GM19455 (cell line): ENCODE results near the gene PARD3B.
A peak's percentile ranks its signal among the peaks of the same experiment; 100 is the strongest.
"Not testable (repeated sequence)": the region's sequence is repeated elsewhere in the genome, so short reads cannot be mapped to it uniquely, and the experiment has no call there.

Experiments
- ATAC-seq: cut with Tn5 transposase; IDR thresholded peaks from one replicate; pipeline ENCODE4 v1.9.1; 2021; ENCODE audit not compliant: unreplicated experiment

The PARD3B gene

DNA sequence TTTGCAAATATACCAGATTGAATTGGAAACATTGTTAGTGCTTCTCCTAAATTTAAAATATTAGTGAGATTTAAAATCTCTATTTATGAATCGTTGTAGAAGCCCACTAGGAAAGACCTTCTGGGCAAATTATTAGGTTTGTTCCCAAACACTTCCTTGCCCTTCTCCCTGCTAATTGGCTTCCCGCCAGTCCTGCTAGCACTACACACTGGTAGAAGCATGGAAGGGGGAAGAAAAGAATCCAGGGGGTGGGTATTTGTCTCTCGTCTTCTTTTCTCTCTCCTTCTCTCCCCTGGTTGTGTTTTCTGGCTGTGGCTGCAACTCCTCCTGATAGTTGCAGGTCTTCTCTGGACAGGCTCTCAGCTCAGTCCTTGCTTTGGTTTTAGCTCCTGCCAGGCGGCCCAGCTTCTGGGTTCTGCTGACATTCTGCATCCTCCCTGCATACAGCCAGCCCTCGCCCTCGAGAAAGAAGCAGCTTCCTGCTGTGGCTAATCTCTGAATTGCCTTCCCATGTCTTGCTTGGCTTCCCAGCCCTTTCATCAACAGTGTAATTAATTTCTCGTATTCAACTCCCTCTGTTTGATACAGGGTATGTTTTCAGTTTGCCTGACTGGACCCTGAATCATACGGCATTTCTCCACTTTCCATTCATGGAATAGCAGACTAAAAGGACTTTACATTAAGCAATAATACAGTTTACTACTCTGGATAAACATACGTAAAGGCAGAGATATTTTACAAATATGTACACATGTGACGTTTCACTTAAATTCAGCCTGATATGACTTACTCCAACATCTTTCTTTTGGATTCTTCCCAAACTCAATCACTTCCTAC, 6.9 kb upstream of the PARD3B start:
- no peak for ATAC-seq

DNA sequence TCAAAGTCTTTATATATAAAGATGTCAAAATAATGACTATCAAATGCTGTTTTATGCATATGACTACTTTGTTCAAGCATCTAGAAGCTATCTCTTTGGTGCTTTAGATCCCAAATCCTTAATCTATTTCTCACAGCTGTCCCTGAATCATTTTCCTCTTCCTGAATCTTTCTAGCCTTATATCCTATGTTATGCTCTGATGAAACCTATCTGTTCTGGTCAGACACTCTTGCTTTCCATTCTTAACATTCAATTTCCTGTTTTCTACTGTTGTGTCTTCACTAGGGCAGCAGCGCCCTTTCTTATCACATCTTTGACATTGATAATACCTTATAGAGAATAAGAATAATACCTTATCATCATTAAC, 6.3 kb upstream of the PARD3B start:
- no peak for ATAC-seq

DNA sequence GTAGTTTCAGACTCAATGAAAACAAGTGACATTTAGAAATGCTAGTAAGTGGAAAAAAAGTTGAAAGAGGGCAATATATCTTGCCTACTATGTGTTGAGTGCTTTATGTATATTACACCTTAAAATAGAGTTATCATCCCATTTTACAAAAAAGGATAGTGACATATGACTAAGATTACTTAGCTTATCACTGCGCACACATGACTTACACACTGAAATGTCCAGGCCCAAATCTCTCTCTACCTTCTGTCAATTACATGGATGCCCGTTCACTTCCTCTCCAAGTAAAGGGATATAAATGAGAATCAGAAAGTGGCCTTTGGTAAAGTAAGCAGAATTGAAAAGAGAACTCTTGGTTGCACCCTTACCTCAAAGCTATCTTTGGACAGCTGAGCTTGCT, 3.6 kb upstream of the PARD3B start:
- ATAC-seq, result no peak

DNA sequence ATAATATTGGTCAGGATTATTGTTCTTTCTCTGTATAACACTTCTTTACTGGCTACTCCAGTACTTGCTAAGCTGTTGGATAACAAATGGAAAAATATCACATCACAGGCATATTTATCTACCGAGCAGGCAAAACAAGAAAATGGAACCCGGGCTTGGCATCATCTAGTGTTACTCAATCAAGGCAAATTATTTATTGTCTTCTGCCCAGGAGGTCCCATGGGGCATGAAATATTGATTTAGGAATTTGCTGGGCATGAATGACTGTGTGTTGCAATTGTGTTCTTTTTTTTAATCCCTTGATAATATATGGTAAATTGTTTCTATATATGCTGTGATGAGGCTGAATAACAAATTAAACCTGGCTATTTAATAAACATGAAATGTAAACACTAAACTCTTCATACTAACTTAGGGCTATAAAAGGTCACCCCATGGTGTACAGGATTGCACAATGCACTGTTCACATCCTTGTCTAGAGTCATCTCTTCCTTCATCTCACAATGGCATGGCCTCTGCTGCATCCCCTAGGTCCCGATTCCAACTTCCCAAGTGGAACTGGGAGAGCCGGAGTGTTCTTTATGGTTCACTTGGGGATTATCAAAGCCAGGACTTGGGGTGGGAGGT, 2.2 kb upstream of the PARD3B start:
- ATAC-seq, result no peak

DNA sequence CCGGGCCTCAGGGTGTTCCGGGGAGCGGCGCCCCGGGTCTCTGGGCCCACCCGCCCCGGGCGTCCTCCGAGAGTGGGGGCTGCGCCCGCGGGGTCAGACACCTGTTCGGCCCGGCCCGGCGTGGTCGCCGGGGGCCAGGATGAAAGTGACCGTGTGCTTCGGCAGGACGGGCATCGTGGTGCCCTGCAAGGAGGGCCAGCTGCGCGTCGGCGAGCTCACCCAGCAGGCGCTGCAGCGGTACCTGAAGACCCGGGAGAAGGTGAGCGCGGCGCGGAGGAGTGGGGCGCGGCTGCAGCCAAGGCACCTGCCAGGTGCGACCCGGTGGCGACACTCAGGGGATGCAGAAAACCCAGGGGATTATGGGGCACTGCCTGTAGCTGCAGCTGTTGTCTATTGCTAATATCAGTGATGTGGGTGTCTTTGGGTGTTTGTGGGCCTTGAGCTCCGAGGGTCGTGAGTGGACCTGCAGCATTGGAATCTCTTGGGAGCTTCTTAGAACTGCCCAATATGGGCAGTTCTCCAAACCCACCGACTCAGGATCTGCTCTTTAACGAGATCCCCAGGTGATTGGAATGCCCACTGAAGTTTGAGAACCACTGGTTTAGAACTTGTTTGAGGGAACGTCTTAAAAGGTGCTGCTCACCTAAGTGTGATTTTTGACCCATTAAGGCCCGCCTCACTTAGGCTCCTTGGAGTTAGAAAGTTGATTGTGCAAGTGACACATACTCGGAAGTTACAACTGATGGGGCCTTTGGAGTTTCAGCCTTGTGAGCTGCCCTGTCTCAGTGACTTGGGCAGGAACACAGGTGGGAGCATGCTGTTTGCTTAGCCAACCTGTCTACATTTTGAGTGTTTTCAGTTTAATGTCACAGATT, 823 bp downstream of the PARD3B start:
- peak; percentile 9 for ATAC-seq

DNA sequence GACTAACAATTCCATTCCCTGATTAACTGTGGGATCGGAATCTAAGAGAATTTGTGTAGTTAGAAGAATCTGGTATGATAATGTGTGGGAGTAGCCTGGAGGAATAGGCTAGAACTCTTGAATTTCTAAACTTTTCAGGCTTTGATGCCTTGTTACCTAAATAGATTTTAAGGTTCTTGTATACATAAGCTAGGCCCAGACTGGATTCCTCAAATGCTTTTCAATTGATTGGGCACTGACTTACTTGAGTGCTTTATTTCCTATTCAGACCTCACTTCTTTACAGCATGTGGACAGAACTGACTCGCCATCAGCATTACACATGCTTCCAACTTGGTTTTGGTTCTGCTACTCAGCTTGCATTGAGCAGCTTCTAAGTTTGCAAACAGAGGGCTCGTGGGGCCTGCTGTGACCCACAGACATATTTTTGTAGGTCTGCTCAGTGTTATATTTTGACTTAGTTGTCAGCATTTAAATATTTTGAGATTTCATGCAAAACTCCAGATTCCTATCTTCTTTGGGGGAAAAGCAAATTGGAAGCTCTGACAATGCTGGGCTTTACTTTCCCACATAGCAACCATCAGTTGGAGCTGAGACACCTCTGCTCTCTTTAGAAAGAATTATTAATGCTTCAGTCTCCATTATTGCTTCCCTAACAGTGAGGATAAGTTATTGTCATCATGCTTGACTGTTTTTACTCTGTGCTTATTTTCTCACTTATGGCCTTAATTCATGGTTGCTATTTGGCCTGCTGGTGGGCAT, 5.7 kb downstream of the PARD3B start:
- ATAC-seq, result no peak

DNA sequence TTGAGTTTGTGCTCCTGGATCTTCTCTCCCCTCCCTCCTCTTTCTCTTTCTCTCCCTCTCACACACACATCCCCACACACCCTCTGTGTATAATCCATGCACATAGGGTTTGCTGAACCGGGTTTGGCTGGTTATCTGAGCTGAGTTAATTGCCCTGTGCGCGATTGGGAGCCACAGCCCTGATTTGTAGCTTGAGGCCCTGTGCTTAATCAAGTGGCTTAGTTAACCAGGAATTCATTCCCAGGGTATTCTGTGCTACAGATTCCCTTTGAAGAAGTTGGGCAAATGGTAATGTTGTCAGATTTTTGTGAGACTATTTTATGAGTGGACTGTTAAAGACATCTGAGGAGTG, 6.2 kb downstream of the PARD3B start:
- ATAC-seq, result no peak

DNA sequence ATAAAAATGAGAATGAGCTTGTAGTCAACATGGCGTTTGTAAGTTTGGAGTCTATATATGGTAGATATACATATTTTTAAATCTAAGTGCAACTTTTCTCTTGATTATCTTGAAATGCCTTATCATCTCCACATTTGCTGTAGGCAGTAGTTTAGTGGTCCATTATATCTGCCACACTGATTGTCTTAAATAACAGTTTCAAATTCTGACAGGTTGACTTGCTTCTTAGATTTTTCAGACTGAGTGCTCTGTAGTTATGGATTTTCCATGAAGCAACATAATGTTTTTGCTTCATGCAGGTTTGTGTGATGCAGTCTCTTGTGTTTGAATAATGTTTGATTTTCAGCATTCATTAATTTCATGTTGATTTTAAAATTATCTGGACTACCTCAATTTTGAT, 12.3 kb downstream of the PARD3B start:
- no peak for ATAC-seq

DNA sequence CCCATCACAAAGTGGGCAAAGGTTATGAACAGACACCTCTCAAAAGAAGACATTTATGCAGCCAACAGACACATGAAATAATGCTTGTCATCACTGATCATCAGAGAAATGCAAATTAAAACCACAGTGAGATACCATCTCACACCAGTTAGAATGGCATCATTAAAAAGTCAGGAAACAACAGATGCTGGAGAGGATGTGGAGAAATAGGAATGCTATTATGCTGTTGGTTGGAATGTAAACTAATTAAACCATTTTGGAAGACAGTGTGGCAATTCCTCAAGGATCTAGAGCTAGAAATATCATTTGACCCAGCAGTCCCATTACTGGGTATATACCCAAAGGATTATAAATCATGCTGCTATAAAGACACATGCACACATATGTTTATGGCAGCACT, 14.1 kb downstream of the PARD3B start:
- ATAC-seq, result not testable (repeated sequence)

DNA sequence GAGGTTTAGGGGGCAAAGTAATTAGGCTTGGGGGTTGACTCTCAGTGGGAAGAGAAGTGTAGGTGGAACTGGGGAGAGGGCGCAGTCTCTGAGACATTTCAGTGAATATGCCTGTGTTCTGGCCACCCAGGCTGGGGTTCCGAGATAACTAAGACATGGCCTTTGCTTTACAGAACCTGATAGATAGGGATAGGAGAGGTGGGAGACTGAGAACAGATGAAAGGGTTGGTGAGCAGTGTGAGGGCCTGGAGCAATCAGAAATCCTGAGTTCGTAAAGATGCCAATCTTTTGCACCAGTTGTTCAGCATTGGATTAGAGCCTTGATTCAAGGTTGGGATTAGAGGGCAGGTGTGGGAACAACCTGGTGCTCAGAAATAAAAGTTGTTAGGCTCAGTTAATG, 15.6 kb downstream of the PARD3B start:
- no peak for ATAC-seq

DNA sequence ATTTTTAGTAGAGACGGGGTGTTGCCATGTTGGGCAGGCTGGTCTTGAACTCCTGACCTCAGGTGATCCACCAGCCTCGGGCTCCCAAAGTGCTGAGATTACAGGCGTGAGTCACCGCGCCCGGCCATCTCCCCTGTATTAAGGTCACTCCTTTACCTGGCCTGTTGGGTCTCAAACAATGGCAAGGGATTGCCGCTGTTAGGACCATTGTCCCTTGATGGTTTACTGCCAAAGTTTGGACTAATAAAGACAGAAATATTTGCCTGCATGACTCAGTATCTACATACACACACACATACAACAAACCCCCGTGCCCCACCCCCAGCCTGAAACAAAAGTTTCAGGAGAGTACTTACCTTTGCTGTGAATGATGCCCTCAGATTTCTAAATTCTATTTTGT, 16.5 kb downstream of the PARD3B start:
- ATAC-seq, result no peak

DNA sequence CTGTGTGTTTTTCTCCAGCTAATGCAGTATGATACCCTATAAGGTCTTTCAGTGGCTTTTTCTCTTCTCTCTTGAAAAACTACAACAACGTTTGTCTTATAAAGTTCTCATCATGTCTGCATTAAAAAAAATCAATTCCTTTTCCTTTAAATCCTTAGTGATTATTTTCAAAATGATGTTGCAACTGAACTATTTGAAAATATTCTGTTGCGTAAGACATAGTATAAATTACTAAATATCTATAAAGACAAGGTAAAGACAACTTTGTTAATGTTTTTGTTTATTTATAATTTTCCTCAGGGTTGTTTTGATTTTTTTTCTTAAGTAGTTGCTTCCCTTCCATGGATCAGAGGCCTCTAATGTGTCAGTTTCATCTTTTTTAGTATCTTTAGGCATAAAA, 21.2 kb downstream of the PARD3B start:
- no peak for ATAC-seq

DNA sequence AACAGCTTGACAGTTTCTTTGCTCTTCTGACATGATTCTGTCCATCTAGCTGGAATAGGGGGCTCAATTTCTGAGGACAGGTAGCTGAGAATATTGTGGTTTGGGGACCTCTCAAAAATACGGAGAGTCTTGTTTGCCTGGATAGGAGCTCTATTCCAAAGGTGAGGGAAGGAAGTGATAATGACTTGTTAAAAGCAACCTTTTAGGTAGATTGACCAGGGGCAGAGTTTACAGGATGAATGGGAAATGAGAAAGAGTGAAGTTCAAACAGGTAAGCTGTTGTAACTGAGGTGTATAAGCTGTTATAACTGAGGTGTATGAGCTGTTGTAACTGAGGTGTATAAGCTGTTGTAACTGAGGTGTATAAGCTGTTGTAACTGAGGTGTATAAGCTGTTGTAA, 25.1 kb downstream of the PARD3B start:
- no peak for ATAC-seq

DNA sequence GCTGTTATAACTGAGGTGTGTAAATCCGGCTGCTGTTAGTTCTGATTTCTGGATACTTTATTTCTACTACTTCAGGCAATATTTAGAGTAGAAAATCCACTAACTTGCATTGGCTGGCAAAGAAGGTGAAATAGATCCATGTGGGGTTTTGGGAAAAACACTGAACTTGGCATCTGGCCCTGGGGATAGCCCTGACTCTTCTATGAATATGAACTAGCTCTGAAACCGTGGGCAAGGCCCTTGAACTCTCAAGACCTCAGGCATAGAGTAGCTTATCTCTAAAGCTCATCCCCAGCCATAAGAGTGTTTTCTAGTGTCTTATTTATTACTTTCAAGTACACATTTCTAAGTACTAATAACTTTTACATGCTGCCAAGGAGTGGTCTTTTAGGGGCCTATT, 25.8 kb downstream of the PARD3B start:
- no peak for ATAC-seq

DNA sequence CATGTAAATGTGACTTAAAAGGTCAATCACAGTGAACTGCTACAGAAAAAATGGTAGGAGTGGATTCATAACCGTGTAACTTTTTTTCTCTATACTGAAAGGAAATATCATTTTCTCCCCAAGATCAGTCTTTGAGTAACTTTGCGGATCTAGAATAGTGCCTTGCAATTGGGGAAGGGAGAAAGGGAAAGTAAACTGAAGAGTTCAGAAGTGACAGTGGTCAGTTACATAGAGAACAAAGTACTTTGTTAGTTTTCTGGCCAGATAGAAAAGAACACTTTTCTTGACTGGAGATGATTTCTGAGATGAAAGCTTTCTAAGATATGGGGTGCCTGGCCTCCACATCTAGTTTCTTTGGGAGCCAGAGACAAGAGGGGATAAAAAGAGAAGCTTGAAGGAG, 26.6 kb downstream of the PARD3B start:
- ATAC-seq, result no peak

DNA sequence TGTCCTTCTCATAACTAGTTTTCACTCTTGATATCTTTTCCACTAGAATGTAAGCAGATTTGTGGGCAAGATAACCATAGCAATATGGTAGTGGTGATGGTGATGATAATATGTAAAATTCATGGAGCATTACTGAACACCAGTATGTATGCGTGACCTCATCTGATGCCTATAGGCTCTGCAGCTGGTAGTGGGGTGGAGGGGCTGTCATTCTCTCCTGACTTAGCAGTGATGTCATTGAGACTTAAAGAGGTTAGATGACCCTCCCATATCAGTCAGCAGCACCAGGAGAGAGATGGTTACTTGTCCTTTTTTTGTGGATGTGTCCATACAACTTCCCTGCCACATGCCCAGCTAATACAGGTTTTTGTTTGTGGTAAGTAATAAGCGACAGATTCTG, 27.9 kb downstream of the PARD3B start:
- no peak for ATAC-seq

DNA sequence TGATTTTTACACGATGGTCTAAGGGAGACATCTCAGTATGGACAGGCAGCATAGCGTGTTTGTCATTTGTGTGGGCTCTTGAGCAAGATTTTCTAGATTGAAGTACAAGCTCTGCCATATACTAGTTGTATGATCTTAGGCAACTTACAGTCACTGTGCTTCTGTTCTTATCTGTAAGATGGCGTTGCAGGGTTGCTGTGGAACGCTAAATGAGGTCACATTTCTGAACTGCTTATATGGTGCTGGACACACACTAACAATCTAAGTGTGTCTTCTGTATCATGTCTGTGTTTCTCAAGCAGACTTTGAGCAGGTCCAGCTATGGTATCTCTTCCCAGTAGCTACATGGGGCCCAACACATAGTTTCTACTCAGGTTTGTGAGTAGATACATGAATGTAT, 29.2 kb downstream of the PARD3B start:
- ATAC-seq, result no peak

DNA sequence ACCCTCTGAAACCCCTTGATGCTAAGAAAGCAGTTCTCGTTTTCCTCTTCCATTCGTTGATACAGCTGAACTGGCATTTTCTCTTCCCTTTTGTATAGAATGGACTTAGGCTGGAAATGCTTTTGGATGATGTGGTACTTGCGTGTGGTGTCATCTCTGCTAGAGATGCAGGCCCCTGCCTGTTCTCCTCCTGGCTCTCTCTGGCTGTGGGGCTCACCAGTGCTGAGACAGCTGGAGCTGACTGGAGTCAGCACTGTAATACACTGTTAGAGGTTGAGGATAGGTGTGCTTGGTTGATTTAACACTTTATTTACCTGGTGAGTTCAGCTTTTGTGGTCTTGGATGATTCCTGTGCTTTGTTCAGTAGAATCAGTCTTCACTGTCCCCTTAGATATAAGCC, 30.2 kb downstream of the PARD3B start:
- ATAC-seq, result no peak

DNA sequence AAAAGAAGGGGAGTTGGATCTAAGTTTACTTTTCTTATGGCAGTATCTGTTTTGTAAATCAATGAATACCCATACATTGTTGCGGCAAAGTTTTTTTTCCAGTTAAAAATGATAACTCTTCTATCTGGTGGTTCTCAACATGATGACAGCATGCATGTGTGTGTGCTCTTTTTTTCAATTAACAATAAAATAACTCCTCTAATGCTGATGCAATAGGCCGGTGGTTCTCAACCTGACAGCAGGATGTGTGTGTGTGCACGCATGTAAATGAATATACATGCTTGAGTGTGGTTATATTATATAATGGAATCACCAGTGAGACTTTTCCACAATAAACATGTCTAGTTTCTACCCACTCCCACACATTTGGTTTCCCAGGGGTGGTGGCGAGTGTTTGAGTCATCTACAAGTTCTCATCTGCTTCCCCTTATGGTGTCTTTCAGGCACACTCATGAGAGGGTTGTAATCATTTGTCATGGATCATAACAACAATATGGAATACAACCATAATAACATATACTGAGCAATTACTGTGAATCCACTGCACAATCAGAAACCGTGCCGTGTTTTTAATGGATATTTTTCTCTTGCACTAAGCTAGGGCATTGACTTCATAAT, 31.2 kb downstream of the PARD3B start:
- ATAC-seq, result no peak

DNA sequence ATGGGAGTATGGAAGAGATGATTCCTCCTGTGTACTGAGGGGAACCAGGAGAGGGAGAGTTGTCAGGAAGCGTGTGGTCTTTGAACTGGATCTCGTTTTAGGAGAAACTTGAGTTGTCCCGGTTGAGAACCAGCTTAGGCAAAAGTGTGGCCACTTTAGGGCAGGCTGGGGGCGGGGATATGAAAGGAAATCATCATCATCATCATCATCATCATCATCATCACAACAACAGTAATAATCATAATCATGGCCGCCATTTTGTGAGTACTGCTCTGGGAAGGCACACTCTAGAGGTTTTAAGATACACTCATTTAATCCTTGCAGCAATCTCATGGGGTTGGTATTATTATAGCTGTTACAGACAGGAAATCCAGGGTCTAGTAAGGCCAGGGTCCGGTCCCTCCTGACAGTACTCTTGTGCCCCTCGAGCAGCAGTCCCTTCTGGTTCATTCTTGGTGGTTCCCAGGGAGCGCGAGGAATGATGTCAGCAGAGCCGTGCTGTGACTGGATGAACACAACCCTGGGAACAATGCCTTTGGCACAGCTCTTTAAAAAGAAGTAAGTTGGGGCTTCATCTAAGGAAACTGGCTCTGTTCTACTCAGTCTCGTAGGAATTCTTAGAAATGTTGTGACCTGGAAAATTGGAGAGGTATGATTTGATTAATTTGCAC, 33.8 kb downstream of the PARD3B start:
- no peak for ATAC-seq
